Cortex of kidney (tissue), 1 donor: Measurements from ENCODE around the gene TSNAX.
"Not testable (repeated sequence)": the region's sequence is repeated elsewhere in the genome, so short reads cannot be mapped to it uniquely, and the experiment has no call there.

Experiments used
- DNase-seq: peaks from one replicate; lab custom pipeline; 2025; lab: John Stamatoyannopoulos, UW

The TSNAX gene

DNA sequence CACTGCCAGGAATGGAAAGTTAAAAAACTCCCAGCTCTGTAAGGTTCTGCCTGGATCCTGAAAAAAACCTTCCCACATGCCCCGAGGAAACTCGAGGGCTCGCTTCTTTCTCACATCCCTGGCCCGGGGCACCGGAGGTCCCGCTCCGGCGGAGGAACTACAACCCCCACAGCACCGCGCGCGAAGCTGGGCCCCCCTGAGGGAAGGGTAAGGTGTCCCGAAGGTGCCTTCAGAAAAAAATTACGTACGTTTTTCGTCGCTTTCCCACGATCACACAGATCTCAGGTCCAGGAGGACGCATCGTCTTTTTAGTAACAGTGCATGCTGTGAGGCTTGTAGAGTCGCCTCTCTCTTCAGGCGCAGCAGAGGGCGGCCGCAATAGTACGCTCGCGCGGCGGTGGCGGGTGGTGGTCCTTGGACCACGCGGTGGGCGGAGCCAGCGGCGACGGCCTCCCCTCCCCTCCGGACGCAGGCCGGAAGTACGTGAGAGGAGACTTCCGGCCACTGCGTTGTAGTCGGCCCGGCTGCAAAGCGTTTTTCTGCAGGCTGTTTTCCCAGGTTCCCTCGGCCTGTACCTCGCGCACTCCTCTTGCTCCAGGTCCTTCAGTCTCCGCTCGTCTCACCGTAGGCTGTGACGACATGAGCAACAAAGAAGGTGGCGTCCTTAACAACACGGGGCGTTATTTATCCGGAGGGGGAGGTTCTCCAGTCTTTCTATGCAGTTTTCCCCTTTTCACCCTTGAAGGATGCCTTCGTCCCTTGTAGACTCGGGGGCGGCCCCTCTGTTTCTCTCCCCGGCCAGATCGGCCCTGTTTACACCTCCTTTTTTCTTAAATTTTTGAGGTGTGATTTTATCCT lies at the start of gene TSNAX:
Gene TSNAX (plus strand): TSS at position 498 of the 858 bp plus-strand sequence. CDS start 142 bp downstream, at position 640.
- peak; percentile 47 for DNase-seq

DNA sequence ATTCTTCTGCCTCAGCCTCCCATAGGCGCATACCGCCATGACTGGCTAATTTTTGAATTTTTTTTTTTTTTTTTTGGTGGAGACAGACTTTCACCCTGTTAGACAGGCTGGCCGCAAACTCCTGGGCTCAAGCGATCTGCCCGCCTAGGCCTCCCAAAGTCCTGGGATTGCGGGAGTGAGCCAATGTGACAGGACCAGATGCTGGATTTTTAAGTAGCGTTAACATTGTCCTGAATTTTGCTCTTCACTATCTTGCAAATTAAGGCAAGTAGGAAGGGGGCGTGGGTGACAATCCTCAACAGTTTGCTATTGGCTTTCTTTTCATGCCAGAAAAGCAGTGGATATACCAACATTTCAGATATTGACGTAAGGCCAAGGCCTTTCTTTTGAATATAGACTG lies 49.7 kb upstream of the TSNAX start:
- DNase-seq, result no peak

DNA sequence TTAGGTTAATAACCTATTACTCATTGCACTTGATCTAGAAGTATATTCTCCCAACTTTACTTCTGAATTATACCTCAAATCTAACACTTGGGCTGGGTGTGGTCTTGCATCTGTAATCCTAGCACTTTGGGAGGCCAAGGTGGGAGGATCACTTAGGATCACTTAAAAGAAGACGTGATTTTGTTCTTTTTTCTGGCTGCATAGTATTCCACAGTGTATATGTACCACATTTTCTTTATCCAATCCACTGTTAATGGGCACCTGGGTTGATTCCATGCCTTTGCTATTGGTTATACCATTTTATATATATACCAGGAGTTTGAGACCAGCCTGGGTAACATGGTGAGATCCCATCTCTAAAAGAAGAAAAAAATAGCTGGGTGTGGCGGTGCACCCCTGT lies 48.5 kb upstream of the TSNAX start:
- DNase-seq, result no peak

DNA sequence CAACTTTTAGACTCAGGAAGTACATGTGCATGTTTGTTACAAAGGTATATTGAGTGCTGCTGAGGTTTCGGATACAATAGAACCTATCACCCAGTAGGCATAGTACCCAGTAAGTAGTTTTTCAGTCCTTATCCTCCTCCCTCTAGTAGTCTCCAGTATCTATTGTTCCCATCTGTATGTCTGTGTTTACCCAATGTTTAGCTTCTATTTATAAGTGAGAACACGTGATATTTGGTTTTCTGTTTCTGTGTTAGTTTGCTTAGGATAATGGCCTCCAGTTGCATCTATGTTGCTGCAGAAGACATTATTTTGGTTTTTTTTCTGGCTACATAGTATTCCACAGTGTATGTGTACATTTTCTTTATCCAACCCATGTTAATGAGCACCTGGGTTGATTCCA lies 47.2 kb upstream of the TSNAX start:
- no peak for DNase-seq

- no peak for DNase-seq
Observed at GRCh38 chr1:231485029-231485784, 43.3 kb upstream of the TSNAX start.

- no peak for DNase-seq
Observed at GRCh38 chr1:231487019-231487418, 41.5 kb upstream of the TSNAX start.

- DNase-seq, result no peak
Observed at GRCh38 chr1:231487910-231488309, 40.6 kb upstream of the TSNAX start.

- DNase-seq, result no peak
Observed at GRCh38 chr1:231493421-231494185, 34.9 kb upstream of the TSNAX start.

GRCh38 chr1:231494439-231495110 lies 33.9 kb upstream of the TSNAX start:
- DNase-seq, result no peak

GRCh38 chr1:231497629-231498152 lies 30.8 kb upstream of the TSNAX start:
- no peak for DNase-seq

GRCh38 chr1:231499148-231499763 lies 29.2 kb upstream of the TSNAX start:
- DNase-seq, result no peak

GRCh38 chr1:231500666-231501065 lies 27.8 kb upstream of the TSNAX start:
- no peak for DNase-seq

- not testable (repeated sequence) for DNase-seq
Observed at GRCh38 chr1:231503168-231503567, 25.3 kb upstream of the TSNAX start.

- no peak for DNase-seq
Observed at GRCh38 chr1:231507476-231508355, 20.8 kb upstream of the TSNAX start.

DNA sequence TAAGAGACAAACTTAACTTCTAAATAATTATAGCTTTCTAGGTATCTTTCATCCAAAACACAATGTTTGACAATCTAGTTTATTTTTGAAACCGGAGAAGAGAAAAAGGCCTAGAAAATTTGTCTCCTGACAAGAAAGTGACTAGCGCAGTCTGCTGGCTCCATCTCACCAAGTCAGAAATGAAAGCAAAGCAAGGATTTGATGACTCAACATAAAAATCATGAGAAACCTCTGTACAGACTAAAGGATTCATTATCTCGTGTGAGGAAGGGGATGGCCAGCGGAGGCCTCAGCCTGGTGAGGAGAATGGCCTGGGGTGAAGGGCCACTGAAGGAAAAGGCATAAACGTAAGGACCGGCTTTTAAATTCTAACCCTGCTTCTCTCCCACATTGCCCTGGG lies 20.0 kb upstream of the TSNAX start:
- no peak for DNase-seq

GRCh38 chr1:231508941-231509340 lies 19.5 kb upstream of the TSNAX start:
- DNase-seq, result no peak

GRCh38 chr1:231512147-231512698 lies 16.2 kb upstream of the TSNAX start:
- no peak for DNase-seq

DNA sequence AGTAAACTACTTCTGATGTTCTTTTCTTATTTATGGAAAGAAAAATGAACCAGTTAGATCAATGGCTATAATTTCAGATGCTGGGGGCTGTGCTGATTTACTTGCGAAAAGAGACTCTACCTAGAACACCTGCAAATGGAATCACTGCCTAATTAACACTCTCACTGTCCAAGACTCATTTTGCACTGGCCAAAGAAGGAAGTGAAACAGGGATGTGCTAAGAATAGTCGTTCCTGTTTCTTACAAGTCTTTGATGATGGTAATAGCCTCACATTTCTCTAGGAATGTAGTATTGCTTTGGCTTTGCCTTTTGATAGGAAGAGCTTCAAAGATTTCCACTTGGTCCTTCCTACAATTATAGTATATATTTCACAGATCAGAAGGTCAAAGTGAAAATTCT lies 12.7 kb upstream of the TSNAX start:
- no peak for DNase-seq

DNA sequence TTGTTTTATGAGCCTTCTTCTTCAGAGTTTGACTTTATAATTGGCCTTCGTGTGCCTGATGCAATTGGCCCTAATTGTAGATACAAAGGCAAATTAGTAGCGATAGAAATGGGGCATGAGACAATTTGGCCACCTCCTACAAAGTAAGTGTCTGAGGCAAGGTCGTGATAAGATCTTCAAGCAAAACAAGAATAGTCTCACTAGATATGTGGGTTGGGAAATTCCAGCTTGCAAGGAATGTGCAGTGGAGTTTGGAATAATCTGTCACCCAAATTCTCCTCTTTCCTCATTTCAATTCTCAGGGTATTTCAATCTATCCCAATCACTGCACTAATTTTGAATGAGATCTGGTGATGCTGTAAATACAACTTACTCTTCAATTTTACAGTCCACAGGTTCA lies 11.4 kb upstream of the TSNAX start:
- DNase-seq, result no peak

DNA sequence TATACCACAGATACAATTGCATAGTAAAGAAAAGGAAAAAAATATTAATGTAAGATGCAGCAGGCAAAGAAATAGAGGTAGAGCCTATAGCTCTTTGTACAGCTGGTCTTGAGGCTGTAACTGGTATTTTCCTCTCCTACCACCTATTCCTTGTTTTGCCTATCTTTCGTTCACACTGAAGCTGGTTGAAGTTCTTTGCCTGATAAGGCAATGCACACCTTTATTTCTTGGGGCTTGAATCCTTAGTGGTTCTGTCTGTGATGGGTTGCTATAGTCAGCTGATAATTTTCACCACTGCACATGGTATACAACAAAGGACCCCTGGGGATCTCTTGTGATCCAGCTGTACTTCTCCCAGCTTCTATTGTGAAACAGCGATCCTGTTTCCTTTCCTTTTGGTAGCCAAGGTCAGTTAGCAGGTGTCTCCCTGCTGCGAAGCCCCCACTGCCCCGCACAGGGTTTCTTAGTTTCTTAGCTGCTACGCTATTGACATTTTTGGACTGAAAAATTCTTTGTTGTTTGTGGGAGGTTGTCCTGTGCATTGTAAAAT lies 9.9 kb upstream of the TSNAX start:
- DNase-seq, result no peak
